Liver (tissue), 9 donors: ENCODE data around the gene NUDT22. TPM values are rescaled to one million over a fixed set of nuclear protein-coding genes. Genes with fewer than 3 reads are reported as not detected.

Source experiments
- DNase-seq: peaks from one replicate; pipeline ENCODE4 v3.0.0-alpha.2; 2017; ENCODE audit warnings: low spot score
- H3K27ac ChIP-seq, 2 donors: one replicate each; pipeline ENCODE4 v1.7.0; 2013; ENCODE audit warnings: inconsistent platforms in 2 of 2, low read length in 2 of 2, control low read depth in 1 of 2, low read depth in 1 of 2, mild to moderate bottlenecking in 1 of 2
- H3K27me3 ChIP-seq, 4 donors: one replicate each; pipeline versions ENCODE4 v1.6.1 to v1.7.0; 2013; ENCODE audit warnings: low read length in 3 of 4, inconsistent platforms in 1 of 4, mild to moderate bottlenecking in 1 of 4, moderate library complexity in 1 of 4; ENCODE audit not compliant: control insufficient read depth in 4 of 4, insufficient read depth in 4 of 4
- H3K36me3 ChIP-seq, 4 donors: one replicate each; pipeline versions ENCODE4 v1.6.1 to v1.7.0; 2013; ENCODE audit warnings: low read length in 3 of 4, mild to moderate bottlenecking in 3 of 4, low read depth in 1 of 4, moderate library complexity in 1 of 4; ENCODE audit not compliant: control insufficient read depth in 4 of 4, insufficient read depth in 3 of 4
- H3K4me1 ChIP-seq, 4 donors: one replicate each; pipeline versions ENCODE4 v1.6.1 to v1.7.0; 2013; ENCODE audit warnings: low read length in 3 of 4, mild to moderate bottlenecking in 3 of 4, moderate library complexity in 1 of 4; ENCODE audit not compliant: control insufficient read depth in 4 of 4, insufficient read depth in 4 of 4
- H3K4me3 ChIP-seq, 3 donors: one replicate each; pipeline versions ENCODE4 v1.6.1 to v1.7.0; 2013; ENCODE audit warnings: low read length in 3 of 3, control low read depth in 1 of 3, low read depth in 1 of 3, mild to moderate bottlenecking in 1 of 3
- H3K9ac ChIP-seq, 2 donors: one replicate each; pipeline ENCODE4 v1.7.0; 2013; ENCODE audit warnings: low read length in 2 of 2, mild to moderate bottlenecking in 2 of 2, moderate library complexity in 2 of 2, control low read depth in 1 of 2, low read depth in 1 of 2
- H3K9me3 ChIP-seq, 4 donors: one replicate each; pipeline versions ENCODE4 v1.6.1 to v1.7.0; 2013; ENCODE audit warnings: low read length in 3 of 4; ENCODE audit not compliant: control insufficient read depth in 4 of 4
- CTCF ChIP-seq: fragments of 150-350 bp; IDR thresholded peaks from 2 replicates; pipeline ENCODE4 v1.5.1; 2017; ENCODE audit warnings: improper control_type of control experiment, low read depth, low read length; ENCODE audit not compliant: missing input control
- EGR1 ChIP-seq, 2 donors: IDR thresholded peaks; 2 replicates each; pipeline ENCODE4 v1.6.1; 2016 to 2018; ENCODE audit warnings: antibody characterized with exemption in 2 of 2, low read depth in 2 of 2
- FOXA1 ChIP-seq: IDR thresholded peaks from 2 replicates; pipeline ENCODE4 v1.6.1; 2016; ENCODE audit warnings: antibody characterized with exemption
- FOXA2 ChIP-seq: IDR thresholded peaks from 2 replicates; pipeline ENCODE4 v1.6.1; 2016; ENCODE audit warnings: antibody characterized with exemption
- HNF4A ChIP-seq, 2 donors: conservative IDR thresholded peaks; 2 replicates each; pipeline ENCODE4 v1.6.1; 2016; ENCODE audit warnings: antibody characterized with exemption in 2 of 2, mild to moderate bottlenecking in 2 of 2
- HNF4G ChIP-seq: IDR thresholded peaks from 2 replicates; pipeline ENCODE4 v1.6.1; 2016; ENCODE audit warnings: antibody characterized with exemption
- MAX ChIP-seq: IDR thresholded peaks from 2 replicates; pipeline ENCODE4 v1.6.1; 2016; ENCODE audit warnings: antibody characterized with exemption
- NR2F2 ChIP-seq: IDR thresholded peaks from 2 replicates; pipeline ENCODE4 v1.6.1; 2016; ENCODE audit warnings: antibody characterized with exemption
- RAD21 ChIP-seq, 2 donors: IDR thresholded peaks; 2 replicates each; pipeline ENCODE4 v1.6.1; 2016; ENCODE audit warnings: antibody characterized with exemption in 2 of 2, mild to moderate bottlenecking in 2 of 2
- RXRA ChIP-seq, 2 donors: IDR thresholded peaks; 2 replicates each; pipeline ENCODE4 v1.6.1; 2017 to 2018; ENCODE audit warnings: antibody characterized with exemption in 2 of 2, mild to moderate bottlenecking in 1 of 2
- SP1 ChIP-seq: IDR thresholded peaks from 2 replicates; pipeline ENCODE4 v1.6.1; 2018; ENCODE audit warnings: antibody characterized with exemption, mild to moderate bottlenecking
- TAF1 ChIP-seq: conservative IDR thresholded peaks from 2 replicates; pipeline ENCODE4 v1.6.1; 2016; ENCODE audit warnings: antibody characterized with exemption, mild to moderate bottlenecking
- YY1 ChIP-seq: IDR thresholded peaks from 2 replicates; pipeline ENCODE4 v1.6.1; 2016; ENCODE audit warnings: antibody characterized with exemption, mild to moderate bottlenecking
- ZBTB33 ChIP-seq: IDR thresholded peaks from 2 replicates; pipeline ENCODE4 v1.6.1; 2016; ENCODE audit warnings: antibody characterized with exemption
- WGBS: extraction: QIAGEN DNeasy Blood & Tissue Kit; methylation state at CpG from one replicate; pipeline ENCODE4 v1.1.7; 2013; 5-methylcytosine and 5-hydroxymethylcytosine counted together
- polyA plus RNA-seq, 2 donors: library from polyadenylated mRNA; stranded (reverse) in 1 of 2; unstranded in 1 of 2; fragments of 200-250 nt in 1 of 2; fragments of >200 nt in 1 of 2; fragmentation: Nextera tagmentation in 1 of 2; extraction: Ambion mirVana in 1 of 2; gene quantifications; one replicate each; pipeline versions ENCODE4 v1.2.1 to v1.2.3, GENCODE V29; 2013 to 2015
- total RNA-seq, 2 donors: library from RNA; depleted of rRNA; stranded (reverse); fragments of >200 nt; gene quantifications; one replicate each; pipeline ENCODE4 v1.2.3, GENCODE V29; 2014
- donor health status: healthy.
- donor health status: healthy.
- donor health status: healthy.
- donor health status: healthy.
- donor health status: healthy.

The NUDT22 gene
- total and polyA plus RNA-seq, 4 donors: 20.0 to 47.8 (median 41.2) TPM

GRCh38 chr11:64201543-64201942, 24.5 kb upstream of the NUDT22 start:
- Histone ChIP-seq H3K27me3 (no peaks in the 10 kb centered on the region), H3K36me3 (peaks cover 19 to 56% (median 49%) of the 10 kb centered on the region in 4 donors), H3K9ac (no peak overlapping the region), H3K4me1 (peaks cover 0 to 11% (median 5%) of the 10 kb centered on the region in 4 donors), H3K27ac (no peak overlapping the region), H3K4me3 (no peak overlapping the region), H3K9me3 (no peaks in the 10 kb centered on the region)
- no peak for DNase-seq
- WGBS: 68% methylated on average over 3 of the region's 3 CpGs
- TF ChIP-seq MAX (no peak), NR2F2 (no peak)

GRCh38 chr11:64202992-64203391, 23.1 kb upstream of the NUDT22 start:
- TF ChIP-seq CTCF (no peak), NR2F2 (no peak), TAF1 (no peak), YY1 (no peak), FOXA1 (no peak), SP1 (no peak), HNF4A (conservative IDR thresholded peaks at IDR 0.05) (no peak), MAX (no peak), ZBTB33 (no peak)
- H3K9me3 ChIP-seq: no peaks in the 10 kb centered on the region
- peaks cover 0 to 12% (median 5%) of the 10 kb centered on the region in 4 donors for H3K4me1 ChIP-seq
- no peak overlapping the region for H3K27ac ChIP-seq
- H3K9ac ChIP-seq: no peak overlapping the region
- H3K27me3 ChIP-seq: no peaks in the 10 kb centered on the region
- peaks cover 21 to 42% (median 35%) of the 10 kb centered on the region in 4 donors for H3K36me3 ChIP-seq
- no peak for DNase-seq
- 96% methylated on average over 9 of the region's 9 CpGs for WGBS
- no peak overlapping the region for H3K4me3 ChIP-seq

- Histone ChIP-seq H3K9me3 (no peaks in the 10 kb centered on the region), H3K36me3 (peaks cover 18 to 41% (median 32%) of the 10 kb centered on the region in 4 donors), H3K4me1 (peaks cover 0 to 12% (median 5%) of the 10 kb centered on the region in 4 donors), H3K27me3 (no peaks in the 10 kb centered on the region), H3K27ac (no peak overlapping the region), H3K4me3 (no peak overlapping the region), H3K9ac (no peak overlapping the region)
- 95% methylated on average over 27 of the region's 27 CpGs for WGBS
- no peak for DNase-seq
- no peak for TF ChIP-seq SP1
- no peak for TF ChIP-seq HNF4A (conservative IDR thresholded peaks at IDR 0.05)
- TF ChIP-seq RXRA (IDR thresholded peaks at IDR 0.05): no peak
- no peak for TF ChIP-seq FOXA2
- no peak for TF ChIP-seq NR2F2
- TF ChIP-seq CTCF: no peak
- TF ChIP-seq FOXA1: no peak
- no peak for TF ChIP-seq MAX
- no peak for TF ChIP-seq HNF4G
- no peak for TF ChIP-seq ZBTB33
- TF ChIP-seq EGR1 (IDR thresholded peaks at IDR 0.05; ENCODE audit: low read depth in 2 of 2): no peak
- TF ChIP-seq RAD21 (IDR thresholded peaks at IDR 0.05): no peak
Measured at GRCh38 chr11:64203421-64204079, 22.5 kb upstream of the NUDT22 start.
